HG02870 (cell line): ENCODE measurements around the gene MTREX.

Experiments
- ATAC-seq: cut with Tn5 transposase; IDR thresholded peaks from one replicate; pipeline ENCODE4 v1.9.1; 2021; ENCODE audit warnings: mild to moderate bottlenecking, moderate library complexity; ENCODE audit not compliant: unreplicated experiment

The MTREX gene

GRCh38 chr5:55377810-55378209 lies 70.0 kb downstream of the MTREX start:
- ATAC-seq, result no peak

- ATAC-seq, result no peak
Observed at GRCh38 chr5:55383254-55383653, 75.5 kb downstream of the MTREX start.

- no peak for ATAC-seq
Observed at GRCh38 chr5:55384072-55384471, 76.3 kb downstream of the MTREX start.

- ATAC-seq, result no peak
Observed at GRCh38 chr5:55385227-55385626, 77.4 kb downstream of the MTREX start.

- no peak for ATAC-seq
Observed at GRCh38 chr5:55385846-55386245, 78.1 kb downstream of the MTREX start.

- ATAC-seq, result no peak
Observed at GRCh38 chr5:55386356-55386755, 78.6 kb downstream of the MTREX start.

GRCh38 chr5:55387865-55388264 lies 80.1 kb downstream of the MTREX start:
- ATAC-seq, result no peak

- ATAC-seq, result no peak
Observed at GRCh38 chr5:55391707-55392106, 83.9 kb downstream of the MTREX start.

GRCh38 chr5:55392669-55393068 lies 84.9 kb downstream of the MTREX start:
- ATAC-seq, result no peak

- no peak for ATAC-seq
Observed at GRCh38 chr5:55393501-55394175, 85.8 kb downstream of the MTREX start.

GRCh38 chr5:55402199-55402598 lies 94.4 kb downstream of the MTREX start:
- ATAC-seq, result no peak

- no peak for ATAC-seq
Observed at GRCh38 chr5:55406292-55406691, 98.5 kb downstream of the MTREX start.

GRCh38 chr5:55407059-55407684 lies 99.4 kb downstream of the MTREX start:
- no peak for ATAC-seq

- ATAC-seq, result no peak
Observed at GRCh38 chr5:55407984-55408383, 100.2 kb downstream of the MTREX start.

GRCh38 chr5:55409775-55410174 lies 102.0 kb downstream of the MTREX start:
- no peak for ATAC-seq

- ATAC-seq, result no peak
Observed at GRCh38 chr5:55410845-55411244, 103.1 kb downstream of the MTREX start.

- ATAC-seq, result no peak
Observed at GRCh38 chr5:55411876-55412275, 104.1 kb downstream of the MTREX start.

- ATAC-seq, result no peak
Observed at GRCh38 chr5:55413644-55414043, 105.9 kb downstream of the MTREX start.

GRCh38 chr5:55415071-55415470 lies 107.3 kb downstream of the MTREX start:
- no peak for ATAC-seq

- ATAC-seq, result no peak
Observed at GRCh38 chr5:55416306-55416705, 108.5 kb downstream of the MTREX start.

- ATAC-seq, result no peak
Observed at GRCh38 chr5:55418994-55419968, 111.5 kb downstream of the MTREX start.
